Measurements from ENCODE around the gene WNT8A.
"Not testable (repeated sequence)": the region's sequence is repeated elsewhere in the genome, so short reads cannot be mapped to it uniquely, and the experiment has no call there.

WNT8A gene

GRCh38 chr5:138067945-138068344 is 15.9 kb upstream of the WNT8A start:
- in situ Hi-C loops (cut with MboI; ENCODE audit: low pct_unique_long_range_greater_than_20kb, low sequenced_read_pairs, unreplicated experiment): loop anchor here (5.0 kb wide), 1 partner anchor 36 kb away; the partner anchor contains the start of gene FAM13B
- DNase-seq (ENCODE audit: low spot score): no peak
- TF ChIP-seq, protein P1, sequence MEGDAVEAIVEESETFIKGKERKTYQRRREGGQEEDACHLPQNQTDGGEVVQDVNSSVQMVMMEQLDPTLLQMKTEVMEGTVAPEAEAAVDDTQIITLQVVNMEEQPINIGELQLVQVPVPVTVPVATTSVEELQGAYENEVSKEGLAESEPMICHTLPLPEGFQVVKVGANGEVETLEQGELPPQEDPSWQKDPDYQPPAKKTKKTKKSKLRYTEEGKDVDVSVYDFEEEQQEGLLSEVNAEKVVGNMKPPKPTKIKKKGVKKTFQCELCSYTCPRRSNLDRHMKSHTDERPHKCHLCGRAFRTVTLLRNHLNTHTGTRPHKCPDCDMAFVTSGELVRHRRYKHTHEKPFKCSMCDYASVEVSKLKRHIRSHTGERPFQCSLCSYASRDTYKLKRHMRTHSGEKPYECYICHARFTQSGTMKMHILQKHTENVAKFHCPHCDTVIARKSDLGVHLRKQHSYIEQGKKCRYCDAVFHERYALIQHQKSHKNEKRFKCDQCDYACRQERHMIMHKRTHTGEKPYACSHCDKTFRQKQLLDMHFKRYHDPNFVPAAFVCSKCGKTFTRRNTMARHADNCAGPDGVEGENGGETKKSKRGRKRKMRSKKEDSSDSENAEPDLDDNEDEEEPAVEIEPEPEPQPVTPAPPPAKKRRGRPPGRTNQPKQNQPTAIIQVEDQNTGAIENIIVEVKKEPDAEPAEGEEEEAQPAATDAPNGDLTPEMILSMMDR (IDR thresholded peaks at IDR 0.05; ENCODE audit: extremely low read depth, insufficient read depth, missing control alignments): no peak

GRCh38 chr5:138068742-138069600 is 14.9 kb upstream of the WNT8A start:
- in situ Hi-C loops (cut with MboI; ENCODE audit: low pct_unique_long_range_greater_than_20kb, low sequenced_read_pairs, unreplicated experiment): loop anchor here (5.0 kb wide), 1 partner anchor 37 kb away; the partner anchor contains the start of gene FAM13B
- peak; percentile 85 for DNase-seq (ENCODE audit: low spot score)
- TF ChIP-seq, protein P1 (IDR thresholded peaks at IDR 0.05; ENCODE audit: extremely low read depth, insufficient read depth, missing control alignments): peak; percentile 76

DNA sequence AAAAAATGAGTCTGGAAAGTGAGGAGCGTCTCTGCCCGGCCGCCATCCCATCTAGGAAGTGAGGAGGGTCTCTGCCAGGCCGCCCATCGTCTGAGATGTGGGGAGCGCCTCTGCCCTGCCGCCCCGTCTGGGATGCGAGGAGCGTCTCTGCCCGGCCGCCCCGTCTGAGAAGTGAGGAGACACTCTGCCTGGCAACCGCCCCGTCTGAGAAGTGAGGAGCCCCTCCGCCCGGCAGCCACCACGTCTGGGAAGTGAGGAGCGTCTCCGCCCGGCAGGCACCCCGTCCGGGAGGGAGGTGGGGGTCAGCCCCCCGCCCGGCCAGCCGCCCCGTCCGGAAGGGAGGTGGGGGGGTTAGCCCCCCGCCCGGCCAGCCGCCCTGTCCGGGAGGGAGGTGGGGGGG is 13.8 kb upstream of the WNT8A start:
- in situ Hi-C loops (cut with MboI; ENCODE audit: low pct_unique_long_range_greater_than_20kb, low sequenced_read_pairs, unreplicated experiment); DNase-seq (ENCODE audit: low spot score): not testable (repeated sequence)

DNA sequence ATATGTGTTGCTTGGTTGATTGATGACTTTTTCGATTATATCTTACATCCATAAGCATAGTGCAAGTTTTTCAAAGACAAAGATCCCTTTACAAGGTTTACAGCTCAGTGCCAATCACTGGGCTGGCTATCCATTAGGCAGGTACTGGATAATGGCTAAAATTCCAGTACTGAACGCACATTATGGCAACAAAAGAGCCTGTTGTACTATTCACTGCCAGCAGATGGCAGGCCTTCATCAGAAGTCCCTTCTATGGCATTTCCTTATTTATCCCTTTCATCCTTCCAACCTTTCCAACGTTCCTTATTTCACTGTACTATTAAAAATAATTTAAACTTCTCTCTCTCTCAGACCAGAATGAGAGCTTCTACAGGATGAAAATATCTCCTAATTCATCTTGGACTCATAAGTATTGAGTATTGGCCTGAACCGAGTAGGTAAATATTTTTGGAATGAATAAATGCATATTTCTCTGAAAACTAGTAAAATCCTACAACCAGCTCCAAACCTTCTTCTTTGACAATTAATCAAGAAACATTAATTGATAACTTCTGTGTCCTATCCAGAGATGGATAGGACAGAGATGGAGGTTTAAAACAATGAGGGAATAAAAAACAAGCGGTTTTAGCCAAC is 6.7 kb upstream of the WNT8A start:
- DNase-seq (ENCODE audit: low spot score): peak; percentile 73
- TF ChIP-seq, protein P1 (IDR thresholded peaks at IDR 0.05; ENCODE audit: extremely low read depth, insufficient read depth, missing control alignments): peak; percentile 79
- in situ Hi-C loops (cut with MboI; ENCODE audit: low pct_unique_long_range_greater_than_20kb, low sequenced_read_pairs, unreplicated experiment): loop anchor here (5.0 kb wide), 1 partner anchor 55 kb away; no protein-coding TSS in a partner anchor

GRCh38 chr5:138078006-138078643 is 5.7 kb upstream of the WNT8A start:
- TF ChIP-seq, protein P1 (IDR thresholded peaks at IDR 0.05; ENCODE audit: extremely low read depth, insufficient read depth, missing control alignments): no peak
- in situ Hi-C loops (cut with MboI; ENCODE audit: low pct_unique_long_range_greater_than_20kb, low sequenced_read_pairs, unreplicated experiment): loop anchor here (5.0 kb wide), 1 partner anchor 54 kb away; no protein-coding TSS in a partner anchor
- DNase-seq (ENCODE audit: low spot score): no peak

GRCh38 chr5:138082033-138082432 is 1.8 kb upstream of the WNT8A start:
- no peak for DNase-seq (ENCODE audit: low spot score)
- TF ChIP-seq, protein P1 (IDR thresholded peaks at IDR 0.05; ENCODE audit: extremely low read depth, insufficient read depth, missing control alignments): no peak
- in situ Hi-C loops (cut with MboI; ENCODE audit: low pct_unique_long_range_greater_than_20kb, low sequenced_read_pairs, unreplicated experiment): no loop called here

All from GM13977 (cell line).